ENCODE results near the gene ANKS1B. TPM values are rescaled to one million over a fixed set of nuclear protein-coding genes. Genes with fewer than 3 reads are reported as not detected.

ANKS1B gene
- total RNA-seq, 1 donor from 2014 or later, result 0.46 TPM

GRCh38 chr12:98903875-98904274 is 1080.9 kb downstream of the ANKS1B start:
- DNase-seq (ENCODE audit: low read depth), result no peak
- TF ChIP-seq CTCF (conservative IDR thresholded peaks at IDR 0.05; ENCODE audit: low read depth, low read length), result no peak
- H3K4me3 ChIP-seq (ENCODE audit: low read depth, low read length), result no peak overlapping the region

DNA sequence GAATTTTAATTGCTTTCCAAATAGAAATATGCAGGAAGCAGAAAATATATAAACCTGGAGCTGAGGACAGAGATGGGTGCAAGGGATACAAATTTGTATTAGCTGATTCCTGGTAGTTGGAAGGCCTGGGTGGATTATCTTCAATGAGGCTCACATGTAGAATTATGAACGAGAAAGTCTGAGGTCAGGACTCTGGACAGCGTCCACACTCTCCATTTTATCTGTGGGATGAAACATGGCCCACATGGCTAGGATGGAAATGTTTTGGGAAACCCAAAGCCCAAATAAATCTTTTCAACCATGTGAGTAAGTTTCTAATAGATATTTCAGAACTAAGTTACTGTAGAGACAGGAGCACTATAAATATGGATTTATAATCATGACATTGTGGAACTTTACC is 1083.5 kb downstream of the ANKS1B start:
- TF ChIP-seq CTCF (conservative IDR thresholded peaks at IDR 0.05; ENCODE audit: low read depth, low read length), result no peak
- DNase-seq (ENCODE audit: low read depth), result no peak
- H3K4me3 ChIP-seq (ENCODE audit: low read depth, low read length), result no peak overlapping the region

GRCh38 chr12:98896938-98897337 is 1087.8 kb downstream of the ANKS1B start:
- DNase-seq (ENCODE audit: low read depth), result no peak
- no peak overlapping the region for H3K4me3 ChIP-seq (ENCODE audit: low read depth, low read length)
- TF ChIP-seq CTCF (conservative IDR thresholded peaks at IDR 0.05; ENCODE audit: low read depth, low read length), result no peak

- no peak overlapping the region for H3K4me3 ChIP-seq (ENCODE audit: low read depth, low read length)
- no peak for TF ChIP-seq CTCF (conservative IDR thresholded peaks at IDR 0.05; ENCODE audit: low read depth, low read length)
- no peak for DNase-seq (ENCODE audit: low read depth)
Measured at GRCh38 chr12:98895086-98895651, 1089.6 kb downstream of the ANKS1B start.

- H3K4me3 ChIP-seq (ENCODE audit: low read depth, low read length), result no peak overlapping the region
- no peak for TF ChIP-seq CTCF (conservative IDR thresholded peaks at IDR 0.05; ENCODE audit: low read depth, low read length)
- DNase-seq (ENCODE audit: low read depth), result no peak
Measured at GRCh38 chr12:98894412-98895085, 1090.2 kb downstream of the ANKS1B start.

DNA sequence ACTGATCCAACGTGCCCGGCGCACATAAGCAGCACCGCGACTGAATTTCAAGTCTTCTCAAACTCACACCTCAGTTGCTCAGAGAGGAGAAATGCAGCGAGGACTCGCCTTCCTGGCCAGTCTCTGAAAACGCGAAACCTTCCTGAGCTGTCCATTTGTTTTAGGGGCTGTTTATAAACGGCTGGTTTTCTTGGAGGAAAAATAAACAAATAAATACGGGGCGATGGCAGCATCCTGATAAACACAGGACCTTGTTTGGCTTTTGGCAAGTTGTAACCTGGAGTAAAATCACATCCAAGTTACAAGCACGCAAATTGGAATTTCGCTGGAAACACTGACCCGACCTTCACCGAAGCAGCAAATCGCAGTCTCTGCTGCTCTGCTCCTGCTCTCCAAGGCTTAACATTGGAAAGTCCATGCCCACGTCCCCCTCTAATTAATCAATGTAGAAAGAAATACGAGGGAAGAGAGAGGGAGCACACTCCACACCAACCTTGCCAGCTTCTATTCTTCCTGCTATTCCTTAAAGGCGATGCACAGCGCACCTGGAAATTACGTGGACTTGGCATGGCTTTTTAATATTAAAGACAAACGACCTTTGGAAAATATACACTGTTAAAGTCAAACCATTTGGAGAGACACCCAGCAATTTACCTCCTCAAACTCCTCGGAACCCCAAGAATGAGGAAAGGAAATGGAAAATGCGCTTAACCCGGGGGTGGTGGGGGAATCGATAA is 1090.9 kb downstream of the ANKS1B start:
- no peak for DNase-seq (ENCODE audit: low read depth)
- no peak for TF ChIP-seq CTCF (conservative IDR thresholded peaks at IDR 0.05; ENCODE audit: low read depth, low read length)
- no peak overlapping the region for H3K4me3 ChIP-seq (ENCODE audit: low read depth, low read length)
